Loucy (cell line): ENCODE measurements around the gene FER.

Experiments
- H2AFZ ChIP-seq: fragments of 200-600 bp; sonication (generic); 2 replicates; pipeline ENCODE4 v1.6.0; 2016; ENCODE audit warnings: antibody characterized with exemption, mild to moderate bottlenecking, low read length, moderate library complexity
- H3F3A ChIP-seq: fragments of 200-600 bp; 2 replicates; pipeline ENCODE4 v1.6.0; 2016; ENCODE audit warnings: antibody characterized with exemption, low read depth, mild to moderate bottlenecking
- H3K27me3 ChIP-seq: fragments of 200-600 bp; sonication (generic); 2 replicates; pipeline ENCODE4 v1.6.1; 2014; ENCODE audit warnings: low read length, mild to moderate bottlenecking; ENCODE audit not compliant: insufficient read depth, poor library complexity, severe bottlenecking
- H3K36me3 ChIP-seq: fragments of 200-600 bp; sonication (generic); 2 replicates; pipeline ENCODE4 v1.6.1; 2016; ENCODE audit warnings: low read length; ENCODE audit not compliant: insufficient read depth
- H3K4me1 ChIP-seq: fragments of 200-600 bp; sonication (generic); 2 replicates; pipeline ENCODE4 v1.5.1; 2014; ENCODE audit warnings: low read length, mild to moderate bottlenecking; ENCODE audit not compliant: insufficient read depth, poor library complexity, severe bottlenecking
- H3K4me2 ChIP-seq: fragments of 200-600 bp; sonication (generic); 2 replicates; pipeline ENCODE4 v1.6.0; 2014; ENCODE audit warnings: antibody characterized with exemption, low read length, low read depth, mild to moderate bottlenecking; ENCODE audit not compliant: poor library complexity, severe bottlenecking
- H3K4me3 ChIP-seq: fragments of 200-600 bp; sonication (generic); 2 replicates; pipeline ENCODE4 v1.5.1; 2014; ENCODE audit warnings: low read length, mild to moderate bottlenecking, mixed read lengths; ENCODE audit not compliant: poor library complexity, severe bottlenecking
- H3K79me2 ChIP-seq: fragments of 200-600 bp; sonication (generic); 2 replicates; pipeline ENCODE4 v1.6.1; 2014; ENCODE audit warnings: low read length; ENCODE audit not compliant: insufficient read depth
- H3K9ac ChIP-seq: fragments of 200-600 bp; sonication (generic); 2 replicates; pipeline ENCODE4 v1.6.0; 2014; ENCODE audit warnings: mild to moderate bottlenecking, low read depth, low read length, moderate library complexity; ENCODE audit not compliant: poor library complexity, severe bottlenecking
- H3K9me2 ChIP-seq: fragments of 200-600 bp; sonication (generic); replicated peaks from 2 replicates; pipeline ENCODE4 v1.6.1; 2016; ENCODE audit warnings: low read depth, low read length, mixed read lengths
- H3K9me3 ChIP-seq: fragments of 200-600 bp; sonication (generic); 2 replicates; pipeline ENCODE4 v1.6.1; 2014; ENCODE audit warnings: mild to moderate bottlenecking, antibody characterized with exemption, low read length, low read depth; ENCODE audit not compliant: insufficient read depth
- H4K20me1 ChIP-seq: fragments of 200-600 bp; sonication (generic); 2 replicates; pipeline ENCODE4 v1.6.0; 2014; ENCODE audit warnings: antibody characterized with exemption, low read length, mild to moderate bottlenecking; ENCODE audit not compliant: insufficient read depth, poor library complexity, severe bottlenecking
- CTCF ChIP-seq: fragments of 200-600 bp; sonication (generic); conservative IDR thresholded peaks from 2 replicates; pipeline ENCODE4 v1.5.1; 2014; ENCODE audit warnings: mild to moderate bottlenecking, antibody characterized with exemption, low read length
- EZH2phosphoT487 ChIP-seq: fragments of 200-600 bp; IDR thresholded peaks from 2 replicates; pipeline ENCODE4 v1.6.1; 2018; ENCODE audit warnings: antibody characterized with exemption, mild to moderate bottlenecking, moderate library complexity, borderline replicate concordance

The FER gene

GRCh38 chr5:108822211-108822947 lies 74.7 kb downstream of the FER start:
- Histone ChIP-seq H3K36me3 (no peaks in the 10 kb centered on the region), H3K9me3 (no peaks in the 10 kb centered on the region), H3K4me3 (no peak overlapping the region), H3K9me2 (no peaks in the 10 kb centered on the region), H2AFZ (no peak overlapping the region), H3K4me2 (no peak overlapping the region), H3K27me3 (no peaks in the 10 kb centered on the region), H3K4me1 (no peaks in the 10 kb centered on the region), H3F3A (no peaks in the 10 kb centered on the region), H3K79me2 (no peaks in the 10 kb centered on the region), H4K20me1 (no peaks in the 10 kb centered on the region), H3K9ac (no peak overlapping the region)
- TF ChIP-seq CTCF (no peak), EZH2phosphoT487 (no peak)

- H3K9me2 ChIP-seq: no peaks in the 10 kb centered on the region
- H3K4me2 ChIP-seq: no peak overlapping the region
- no peak overlapping the region for H2AFZ ChIP-seq
- no peaks in the 10 kb centered on the region for H3F3A ChIP-seq
- H4K20me1 ChIP-seq: no peaks in the 10 kb centered on the region
- H3K9ac ChIP-seq: no peak overlapping the region
- H3K4me1 ChIP-seq: no peaks in the 10 kb centered on the region
- no peaks in the 10 kb centered on the region for H3K79me2 ChIP-seq
- H3K36me3 ChIP-seq: no peaks in the 10 kb centered on the region
- H3K9me3 ChIP-seq: no peaks in the 10 kb centered on the region
- TF ChIP-seq EZH2phosphoT487 (no peak), CTCF (no peak)
- no peaks in the 10 kb centered on the region for H3K27me3 ChIP-seq
- no peak overlapping the region for H3K4me3 ChIP-seq
These were observed 79.4 kb downstream of the FER start for GRCh38 chr5:108827131-108827530.

GRCh38 chr5:108830705-108831276 lies 83.1 kb downstream of the FER start:
- H3K9me3 ChIP-seq: no peaks in the 10 kb centered on the region
- H3K79me2 ChIP-seq: no peaks in the 10 kb centered on the region
- H3F3A ChIP-seq: no peaks in the 10 kb centered on the region
- no peaks in the 10 kb centered on the region for H3K36me3 ChIP-seq
- no peak overlapping the region for H3K9ac ChIP-seq
- TF ChIP-seq EZH2phosphoT487: no peak
- TF ChIP-seq CTCF: no peak
- H3K4me1 ChIP-seq: no peaks in the 10 kb centered on the region
- H3K9me2 ChIP-seq: no peaks in the 10 kb centered on the region
- H4K20me1 ChIP-seq: no peaks in the 10 kb centered on the region
- no peak overlapping the region for H3K4me3 ChIP-seq
- H2AFZ ChIP-seq: no peak overlapping the region
- H3K27me3 ChIP-seq: no peaks in the 10 kb centered on the region
- no peak overlapping the region for H3K4me2 ChIP-seq
